SK-MEL-5 (cell line): Measurements from ENCODE around the gene PPP1R14D. TPM values are rescaled to one million over a fixed set of nuclear protein-coding genes. Genes with fewer than 3 reads are reported as not detected.

Experiments used
- DNase-seq: peaks from one replicate; pipeline ENCODE4 v3.0.0-alpha.2; 2016; ENCODE audit warnings: low read depth, low spot score
- in situ Hi-C: cut with HindIII; loops from 2 replicates; pipeline ENCODE4 v1.10.0; 2016; ENCODE audit warnings: low sequenced_read_pairs, high pct_unique_total_duplicates, low pct_unique_long_range_greater_than_20kb
- total RNA-seq: library from RNA; depleted of rRNA; stranded (reverse); fragments of >200 nt; shearing (Covaris generic); gene quantifications from 2 replicates; pipeline ENCODE4 v1.2.3, GENCODE V29; 2014

The PPP1R14D gene
- total RNA-seq, 1 experiment from 2014 or later, result not detected

GRCh38 chr15:40855706-40856234, 27.3 kb upstream of the PPP1R14D start:
- DNase-seq, result no peak
- in situ Hi-C loops, result no loop called here

DNA sequence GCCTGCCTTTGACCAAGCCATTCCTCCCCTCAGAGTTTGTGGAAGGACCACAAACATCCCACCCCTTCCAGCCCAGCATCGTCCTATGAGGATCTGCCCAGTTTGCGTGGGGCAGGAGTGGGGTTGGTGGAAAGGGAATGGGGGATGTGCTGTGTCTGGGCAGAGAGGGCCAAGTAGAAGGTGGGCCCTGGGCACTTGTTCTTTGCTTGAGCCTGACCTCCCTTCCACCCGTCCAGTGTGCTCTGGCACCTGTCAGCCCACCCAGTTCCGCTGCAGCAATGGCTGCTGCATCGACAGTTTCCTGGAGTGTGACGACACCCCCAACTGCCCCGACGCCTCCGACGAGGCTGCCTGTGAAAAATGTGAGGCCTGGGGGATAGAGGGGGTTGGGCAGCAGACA, 25.7 kb upstream of the PPP1R14D start:
- in situ Hi-C loops, result no loop called here
- no peak for DNase-seq

DNA sequence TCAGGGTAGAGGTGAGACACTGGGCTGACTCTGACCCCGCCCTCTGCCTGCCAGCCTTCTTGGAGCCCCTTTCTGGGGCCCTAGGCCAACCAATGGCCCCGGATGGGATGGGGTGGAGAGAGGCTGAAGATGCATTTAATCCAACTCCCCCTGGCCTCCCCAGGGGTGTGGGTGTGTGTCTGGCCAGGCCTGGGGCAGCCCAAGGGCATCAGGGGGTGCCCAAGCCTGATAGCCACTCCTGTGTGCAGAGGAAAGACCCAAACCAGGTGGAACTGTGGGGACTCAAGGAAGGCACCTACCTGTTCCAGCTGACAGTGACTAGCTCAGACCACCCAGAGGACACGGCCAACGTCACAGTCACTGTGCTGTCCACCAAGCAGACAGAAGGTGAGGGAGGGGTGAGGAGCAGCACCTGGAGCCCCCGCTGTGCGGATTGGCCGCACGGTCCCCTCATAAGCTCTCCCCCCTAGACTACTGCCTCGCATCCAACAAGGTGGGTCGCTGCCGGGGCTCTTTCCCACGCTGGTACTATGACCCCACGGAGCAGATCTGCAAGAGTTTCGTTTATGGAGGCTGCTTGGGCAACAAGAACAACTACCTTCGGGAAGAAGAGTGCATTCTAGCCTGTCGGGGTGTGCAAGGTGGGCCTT, 24.9 kb upstream of the PPP1R14D start:
- DNase-seq, result no peak
- in situ Hi-C loops, result no loop called here

GRCh38 chr15:40852529-40852928, 24.0 kb upstream of the PPP1R14D start:
- DNase-seq, result no peak
- in situ Hi-C loops, result no loop called here

GRCh38 chr15:40850576-40851112, 22.1 kb upstream of the PPP1R14D start:
- in situ Hi-C loops, result no loop called here
- no peak for DNase-seq

GRCh38 chr15:40847223-40847961, 18.9 kb upstream of the PPP1R14D start:
- in situ Hi-C loops, result no loop called here

DNA sequence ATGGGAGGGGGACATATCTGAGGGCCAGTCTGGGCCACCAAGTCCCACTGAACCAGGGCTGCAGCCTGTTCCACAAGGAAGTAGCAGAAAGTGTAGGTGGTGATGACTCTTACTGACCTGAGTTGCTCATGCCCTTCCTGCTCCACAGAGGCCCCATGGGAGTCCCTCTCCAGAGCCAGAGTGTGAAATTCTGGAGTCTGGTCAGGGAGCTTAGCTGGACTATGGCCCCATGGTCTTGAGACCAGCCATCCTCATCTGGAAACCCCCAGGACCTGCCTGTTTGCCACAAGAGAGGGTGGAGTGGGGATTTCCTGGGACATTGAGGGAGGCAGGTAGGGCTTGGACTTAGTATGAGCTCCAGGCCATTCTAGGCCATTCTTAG, 18.3 kb upstream of the PPP1R14D start:
- in situ Hi-C loops, result no loop called here

More at GRCh38 chr15:40847223-40847961, 18.9 kb upstream of the PPP1R14D start:
- DNase-seq, result peak; percentile 73

GRCh38 chr15:40845511-40846284, 17.2 kb upstream of the PPP1R14D start:
- DNase-seq, result no peak
- in situ Hi-C loops, result no loop called here

More for the DNA sequence above, 18.3 kb upstream of the PPP1R14D start:
- DNase-seq, result no peak

GRCh38 chr15:40845036-40845435, 16.5 kb upstream of the PPP1R14D start:
- in situ Hi-C loops, result no loop called here
- DNase-seq, result no peak

DNA sequence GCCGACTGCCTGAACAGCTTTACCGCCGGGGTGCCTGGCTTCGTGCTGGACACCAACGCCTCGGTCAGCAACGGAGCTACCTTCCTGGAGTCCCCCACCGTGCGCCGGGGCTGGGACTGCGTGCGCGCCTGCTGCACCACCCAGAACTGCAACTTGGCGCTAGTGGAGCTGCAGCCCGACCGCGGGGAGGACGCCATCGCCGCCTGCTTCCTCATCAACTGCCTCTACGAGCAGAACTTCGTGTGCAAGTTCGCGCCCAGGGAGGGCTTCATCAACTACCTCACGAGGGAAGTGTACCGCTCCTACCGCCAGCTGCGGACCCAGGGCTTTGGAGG, 16.2 kb upstream of the PPP1R14D start:
- DNase-seq, result no peak
- in situ Hi-C loops, result no loop called here

GRCh38 chr15:40843885-40844695, 15.6 kb upstream of the PPP1R14D start, which contains the start of gene SPINT1:
TSS of gene SPINT1 (plus strand) at chr15:40844048. CDS start at chr15:40844555, 507 bp downstream.
- in situ Hi-C loops, result no loop called here
- DNase-seq, result no peak

- in situ Hi-C loops, result no loop called here
- DNase-seq, result no peak
Observed at GRCh38 chr15:40843261-40843884, 14.9 kb upstream of the PPP1R14D start.

- DNase-seq, result no peak
- in situ Hi-C loops, result no loop called here
Observed at GRCh38 chr15:40841741-40842140, 13.2 kb upstream of the PPP1R14D start.

GRCh38 chr15:40838756-40839155, 10.2 kb upstream of the PPP1R14D start:
- in situ Hi-C loops, result no loop called here
- no peak for DNase-seq

DNA sequence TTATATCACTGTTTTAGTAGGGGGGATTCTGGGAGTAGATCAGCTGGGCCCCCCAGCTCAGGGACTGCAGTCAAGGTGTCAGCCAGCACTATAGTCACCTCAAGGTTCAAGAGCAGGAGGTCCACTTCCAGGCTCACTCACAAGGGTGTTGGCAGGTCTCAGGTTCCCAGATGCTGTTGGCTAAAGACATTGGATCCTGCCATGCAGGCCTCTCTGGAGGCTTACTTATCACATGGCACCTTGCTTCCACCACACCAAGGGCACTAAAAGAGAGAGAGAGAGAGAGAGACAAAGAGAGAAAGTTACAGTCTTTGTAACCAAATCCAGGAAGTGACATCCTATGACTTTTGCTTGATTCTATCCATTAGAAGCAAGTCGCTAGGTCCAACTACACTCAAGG, 7.5 kb upstream of the PPP1R14D start:
- DNase-seq, result peak; percentile 11
- in situ Hi-C loops, result no loop called here

DNA sequence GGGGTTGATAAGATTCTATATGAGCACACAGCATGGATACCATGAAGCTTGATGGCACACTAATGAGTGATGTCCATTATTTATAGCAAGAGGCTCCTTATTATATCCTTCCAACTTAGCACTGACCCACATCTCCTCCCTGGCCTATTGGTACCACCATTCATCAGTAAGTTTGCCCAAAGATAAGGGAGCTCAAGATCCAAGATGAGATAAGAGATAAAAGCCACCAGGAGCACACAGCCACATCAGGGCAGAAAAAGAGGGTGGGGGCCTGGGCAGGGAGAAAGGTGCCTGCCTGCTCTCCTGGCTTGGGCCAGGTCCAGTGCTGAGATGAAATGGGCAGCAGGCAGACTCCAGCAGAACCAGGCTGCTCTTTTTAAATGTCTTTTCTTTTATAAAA, 4.4 kb upstream of the PPP1R14D start:
- in situ Hi-C loops, result no loop called here
- DNase-seq, result no peak

DNA sequence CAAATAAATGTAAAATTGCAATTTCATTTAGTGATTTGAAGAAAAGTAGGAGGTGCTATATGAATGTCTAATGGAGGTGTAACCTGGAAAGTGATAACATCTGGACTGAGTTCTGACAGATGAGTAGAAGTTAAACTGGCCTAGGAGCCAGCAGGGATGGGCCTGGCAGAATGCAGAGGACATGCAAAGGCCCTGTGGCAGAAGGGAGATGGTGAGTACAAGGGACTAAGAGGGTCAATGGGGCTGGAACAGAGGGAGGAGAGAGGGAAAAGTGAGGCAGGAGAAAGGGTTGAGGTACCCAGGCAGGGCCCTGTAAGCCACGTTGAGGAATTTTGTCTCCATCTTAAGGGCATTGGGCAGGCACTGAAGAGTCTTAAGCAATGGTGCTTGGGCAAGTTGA, 3.4 kb upstream of the PPP1R14D start:
- in situ Hi-C loops, result no loop called here
- DNase-seq, result no peak
